ENCODE data around the gene SLC19A1.

The SLC19A1 gene

DNA sequence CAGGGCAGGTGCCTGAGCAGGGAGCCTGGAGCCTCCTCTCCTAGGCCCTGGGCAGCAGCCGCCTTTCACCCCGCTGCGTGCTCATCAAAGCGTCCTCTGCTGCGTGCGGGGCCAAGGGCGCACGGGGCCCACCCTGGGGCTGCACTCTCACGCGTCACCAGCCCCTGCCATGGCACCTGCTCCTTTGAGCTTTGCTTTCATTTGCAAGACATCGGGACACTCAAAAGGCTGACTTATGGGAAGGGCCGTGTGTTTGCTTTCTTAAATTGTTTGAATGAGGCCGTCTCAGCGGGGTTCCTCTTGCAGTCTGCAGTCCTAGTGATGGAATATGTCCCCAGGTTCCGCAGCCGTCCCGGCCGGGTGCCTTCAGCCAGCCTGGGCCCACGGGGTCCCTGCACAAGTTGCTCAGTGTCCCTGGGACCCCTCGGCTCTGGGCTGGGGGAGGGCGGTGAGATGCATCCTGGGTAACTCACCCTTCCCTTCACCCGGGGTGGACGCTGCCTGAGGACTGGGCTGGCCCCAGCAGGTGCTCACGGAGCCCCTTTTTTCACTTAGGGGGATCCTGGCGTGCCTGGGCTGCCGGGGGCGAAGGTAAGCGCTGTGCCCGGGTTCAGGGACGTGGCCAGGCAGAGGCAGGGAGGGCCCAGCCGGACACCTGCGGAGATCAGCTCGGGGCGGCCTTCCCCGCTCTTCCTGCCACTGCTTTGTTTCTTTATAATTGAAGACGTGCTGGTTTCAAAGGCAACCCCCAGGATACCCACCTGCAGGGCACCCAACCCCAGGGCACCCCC, 53.1 kb downstream of the SLC19A1 start:
- no peak overlapping the region for H3K4me3 ChIP-seq (ENCODE audit: low read length)
- no peak for DNase-seq (ENCODE audit: low read depth, low spot score)

DNA sequence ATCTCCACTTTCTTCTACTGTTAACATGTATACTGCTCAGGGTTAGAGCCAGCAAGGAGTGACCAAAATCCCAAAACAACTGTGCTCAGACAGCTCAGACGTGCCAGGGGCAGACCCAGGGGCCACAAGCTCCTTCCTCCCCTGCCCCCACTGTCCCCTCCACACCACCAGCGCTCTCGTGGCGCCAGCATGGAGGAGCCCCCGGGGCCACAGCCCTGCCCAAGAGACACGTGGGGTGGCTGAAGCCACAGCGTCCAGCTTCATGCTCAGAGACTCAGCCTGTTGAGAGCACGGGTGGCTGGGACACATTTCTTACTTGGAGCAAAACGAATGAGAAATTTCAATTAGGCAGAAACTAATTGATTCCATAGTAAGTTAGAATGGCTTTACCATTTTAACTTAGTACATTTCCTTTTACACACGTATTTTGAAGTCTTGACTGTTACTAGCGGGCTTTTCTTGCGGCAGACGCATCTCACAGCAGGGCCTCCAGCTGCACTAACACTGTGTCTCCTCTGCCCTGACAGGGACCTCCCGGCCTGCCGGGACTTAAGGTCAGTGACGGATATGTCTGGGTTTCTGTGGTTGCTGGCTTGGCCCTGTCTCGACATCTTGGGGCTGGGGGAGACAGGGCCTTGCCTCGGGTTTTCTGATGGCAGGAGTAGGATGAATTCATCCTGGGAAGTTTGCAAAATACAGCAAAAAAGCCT, 54.2 kb downstream of the SLC19A1 start:
- no peak overlapping the region for H3K4me3 ChIP-seq (ENCODE audit: low read length)
- DNase-seq (ENCODE audit: low read depth, low spot score): no peak

DNA sequence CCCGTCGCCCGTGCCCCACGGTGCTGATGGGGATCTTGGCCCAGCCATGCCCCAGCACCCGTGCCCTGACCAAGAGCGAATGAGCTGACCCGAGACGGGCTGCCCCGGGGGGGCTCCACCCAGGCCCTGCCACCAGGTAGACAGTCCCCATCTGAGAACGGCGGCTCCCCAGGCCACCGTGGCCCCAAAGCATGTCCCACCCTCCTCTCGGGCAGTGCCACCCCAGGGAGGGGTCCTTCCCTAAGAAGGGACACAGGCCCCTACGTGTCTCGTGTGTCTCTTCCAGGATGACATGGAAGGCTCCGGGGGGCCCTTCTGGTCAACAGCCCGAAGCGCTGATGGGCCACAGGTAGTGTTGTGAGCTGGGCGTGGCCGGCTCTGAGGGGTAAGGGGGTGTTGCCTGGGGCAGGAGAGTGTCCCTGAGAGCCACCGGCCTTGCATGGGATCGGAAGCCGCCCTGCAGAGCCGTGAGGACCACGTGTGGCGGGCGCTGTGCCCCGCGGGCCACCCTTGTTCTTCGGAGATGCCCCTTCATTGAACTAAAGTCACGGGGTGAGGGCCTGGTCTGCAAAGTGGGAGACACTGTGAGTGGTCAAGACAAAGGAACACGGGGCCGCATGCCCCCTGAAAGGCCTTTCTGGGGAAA, 55.0 kb downstream of the SLC19A1 start:
- no peak overlapping the region for H3K4me3 ChIP-seq (ENCODE audit: low read length)
- DNase-seq (ENCODE audit: low read depth, low spot score): no peak

DNA sequence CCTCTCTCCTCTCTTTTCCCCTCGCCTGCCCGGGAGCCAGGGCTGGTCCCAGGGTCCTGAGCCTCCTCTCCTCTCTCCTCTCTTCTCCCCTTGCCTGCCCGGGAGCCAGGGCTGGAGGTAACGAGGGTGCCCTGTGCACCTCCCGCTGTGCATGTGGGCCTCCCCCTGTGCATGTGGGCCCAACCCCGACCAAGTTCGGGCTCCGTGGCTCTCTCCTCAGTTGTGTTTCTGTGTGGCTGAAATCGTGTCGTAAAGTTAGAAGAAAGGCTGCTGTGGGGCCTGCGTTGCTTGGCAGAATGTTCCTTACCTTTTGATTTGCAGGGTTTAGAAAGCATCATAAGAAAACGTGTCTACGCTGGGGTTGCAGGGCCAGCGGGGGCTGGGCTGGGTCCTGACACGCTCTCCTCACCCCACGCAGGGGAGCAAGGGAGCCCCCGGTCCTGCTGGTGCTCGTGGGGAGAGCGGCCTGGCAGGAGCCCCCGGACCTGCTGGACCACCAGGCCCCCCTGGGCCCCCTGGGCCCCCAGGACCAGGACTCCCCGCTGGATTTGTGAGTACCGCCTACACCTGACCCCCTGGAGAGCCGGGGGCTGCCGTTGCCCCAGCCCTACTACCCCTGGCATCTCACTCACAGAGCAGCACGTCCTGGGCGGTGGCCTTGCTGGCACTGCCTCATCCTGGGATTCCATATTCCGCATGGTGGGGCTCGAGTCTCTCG, 55.6 kb downstream of the SLC19A1 start:
- H3K4me3 ChIP-seq (ENCODE audit: low read length): no peak overlapping the region
- no peak for DNase-seq (ENCODE audit: low read depth, low spot score)

DNA sequence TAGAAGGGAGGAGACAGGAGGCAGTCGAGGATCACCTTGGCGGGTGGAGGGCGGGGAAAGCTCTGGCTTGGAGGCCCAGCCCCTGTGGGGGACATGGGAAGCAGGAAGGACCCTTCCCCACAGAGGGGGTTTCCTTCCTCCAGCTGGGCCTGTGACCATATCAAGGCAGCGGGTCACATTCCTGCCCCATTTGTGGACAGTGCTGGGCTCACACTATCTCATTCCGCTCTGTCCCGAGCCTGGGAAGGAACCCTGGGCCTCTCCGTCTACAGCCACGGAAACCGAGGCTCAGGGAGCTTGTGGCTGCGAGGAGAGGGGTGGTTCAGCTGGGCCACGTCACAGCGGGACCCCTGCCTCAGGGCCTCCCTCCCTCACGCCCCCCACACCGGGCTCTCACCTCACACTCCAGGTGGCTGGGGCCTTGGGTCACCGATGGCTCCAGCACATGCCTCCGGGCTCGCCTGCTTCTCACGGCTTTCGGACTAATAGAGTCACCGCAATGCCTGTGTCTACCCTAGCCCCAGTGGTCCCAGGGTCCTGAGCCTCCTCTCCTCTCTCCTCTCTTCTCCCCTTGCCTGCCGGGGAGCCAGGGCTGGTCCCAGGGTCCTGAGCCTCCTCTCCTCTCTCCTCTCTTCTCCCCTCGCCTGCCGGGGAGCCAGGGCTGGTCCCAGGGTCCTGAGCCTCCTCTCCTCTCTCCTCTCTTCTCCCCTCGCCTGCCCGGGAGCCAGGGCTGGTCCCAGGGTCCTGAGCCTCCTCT, 56.4 kb downstream of the SLC19A1 start:
- H3K4me3 ChIP-seq (ENCODE audit: low read length): no peak overlapping the region
- no peak for DNase-seq (ENCODE audit: low read depth, low spot score)

DNA sequence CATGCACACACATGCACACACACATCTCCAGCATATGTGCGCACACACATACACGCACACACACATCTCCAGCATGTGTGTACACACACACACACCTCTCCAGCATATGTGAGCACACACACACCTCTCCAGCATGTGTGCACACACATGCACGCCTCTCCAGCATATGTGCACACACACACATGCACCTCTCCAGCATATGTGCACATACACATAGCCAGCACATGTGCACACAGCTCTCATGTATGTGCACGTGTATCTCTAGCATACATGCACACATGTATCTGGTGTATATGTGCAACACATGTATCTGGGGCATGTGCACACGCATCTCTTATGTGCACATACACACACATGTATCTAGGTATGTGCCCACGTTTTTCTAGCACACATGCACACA, 57.9 kb downstream of the SLC19A1 start:
- DNase-seq (ENCODE audit: low read depth, low spot score): no peak
- H3K4me3 ChIP-seq (ENCODE audit: low read length): no peak overlapping the region

DNA sequence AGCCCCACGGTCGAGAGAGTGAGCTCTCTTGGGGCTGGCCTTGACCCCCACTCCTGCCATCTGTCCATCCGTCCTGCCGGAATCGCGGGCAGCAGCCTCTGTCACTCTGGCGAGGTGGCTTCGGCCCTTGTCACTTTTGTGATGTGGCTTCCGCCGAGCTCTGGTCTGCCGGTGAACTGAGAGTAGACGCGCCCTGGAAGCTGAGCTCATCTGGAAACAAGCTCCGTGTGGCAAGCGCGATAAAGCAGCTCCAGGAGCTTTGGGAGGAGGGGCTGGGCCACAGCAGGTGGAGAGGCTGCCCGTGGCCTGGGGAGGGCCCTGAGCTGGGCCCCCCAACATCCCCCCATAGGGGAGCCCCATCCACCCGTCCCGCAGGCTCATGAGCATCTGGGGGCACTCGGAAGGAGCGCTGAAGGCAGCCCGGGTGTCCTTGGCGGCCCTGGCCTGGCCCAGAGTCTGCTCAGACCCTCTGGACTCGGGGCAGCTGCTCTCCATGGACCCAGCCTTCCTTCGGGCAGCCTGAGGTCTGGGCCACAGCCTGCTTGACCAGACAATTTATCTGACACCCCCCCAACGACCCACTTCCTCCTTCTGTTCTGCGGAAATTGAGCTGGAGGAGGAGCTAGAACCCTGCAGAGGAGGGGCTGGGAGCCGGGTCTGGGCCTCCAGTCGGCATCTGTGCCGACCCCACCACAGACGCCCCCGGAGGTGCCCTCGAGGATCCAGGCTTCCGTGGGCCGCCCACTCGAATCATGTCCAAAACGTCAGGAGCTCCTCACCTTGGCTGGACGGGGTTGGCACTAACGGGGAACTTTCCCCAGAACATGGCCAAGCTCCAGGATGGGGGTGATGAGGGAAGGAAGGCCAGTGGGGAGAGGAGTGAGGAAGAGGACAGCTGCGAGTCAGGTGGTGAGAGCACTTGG, 59.1 kb downstream of the SLC19A1 start:
- DNase-seq (ENCODE audit: low read depth, low spot score): no peak

DNA sequence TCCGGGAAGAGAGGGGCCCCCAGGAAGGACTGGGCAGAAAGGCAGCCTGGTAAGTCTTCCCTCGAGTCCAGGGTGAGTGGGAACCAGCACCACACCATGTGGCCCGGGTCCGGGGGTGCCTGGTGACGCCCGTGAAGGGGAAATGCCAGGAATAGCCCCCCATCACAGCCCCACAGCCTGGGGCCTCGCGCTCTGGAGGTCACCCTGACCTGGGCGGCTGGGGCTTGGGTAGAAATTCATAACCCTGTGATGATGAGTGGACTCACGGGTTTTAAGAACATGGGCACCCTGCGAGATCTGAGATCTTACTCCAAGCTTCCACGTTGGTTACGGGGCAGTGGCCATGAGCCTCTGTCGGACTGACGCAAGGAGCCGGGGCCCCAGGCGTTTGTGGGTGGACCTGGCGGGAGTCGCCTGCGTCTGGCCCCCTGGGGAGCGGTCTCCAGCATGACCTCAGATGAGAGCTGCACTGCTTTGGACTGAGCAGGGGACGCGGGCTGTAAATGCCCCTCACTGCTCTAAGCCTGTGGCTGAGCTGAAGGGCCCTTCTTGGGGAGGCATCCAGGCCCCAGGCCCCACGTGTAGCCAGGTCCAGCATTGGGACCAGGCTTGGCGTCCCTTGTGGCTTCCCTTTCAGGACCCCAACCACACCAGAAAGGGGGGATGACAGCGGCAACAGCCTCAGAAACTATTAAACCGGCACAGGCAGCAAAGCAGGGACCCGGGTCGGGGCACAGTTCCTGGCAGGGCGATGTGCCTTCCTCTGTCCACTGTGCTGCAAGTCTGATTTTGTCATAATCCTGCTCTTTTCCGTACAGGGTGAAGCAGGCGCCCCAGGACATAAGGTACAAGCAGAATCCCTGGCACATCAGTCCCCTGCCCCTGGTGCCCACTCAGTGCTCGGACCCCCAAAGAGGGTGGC, 60.0 kb downstream of the SLC19A1 start:
- H3K4me3 ChIP-seq (ENCODE audit: low read length): no peak overlapping the region
- no peak for DNase-seq (ENCODE audit: low read depth, low spot score)

More for the DNA sequence above, 59.1 kb downstream of the SLC19A1 start:
- no peak overlapping the region for H3K4me3 ChIP-seq (ENCODE audit: low read length)

DNA sequence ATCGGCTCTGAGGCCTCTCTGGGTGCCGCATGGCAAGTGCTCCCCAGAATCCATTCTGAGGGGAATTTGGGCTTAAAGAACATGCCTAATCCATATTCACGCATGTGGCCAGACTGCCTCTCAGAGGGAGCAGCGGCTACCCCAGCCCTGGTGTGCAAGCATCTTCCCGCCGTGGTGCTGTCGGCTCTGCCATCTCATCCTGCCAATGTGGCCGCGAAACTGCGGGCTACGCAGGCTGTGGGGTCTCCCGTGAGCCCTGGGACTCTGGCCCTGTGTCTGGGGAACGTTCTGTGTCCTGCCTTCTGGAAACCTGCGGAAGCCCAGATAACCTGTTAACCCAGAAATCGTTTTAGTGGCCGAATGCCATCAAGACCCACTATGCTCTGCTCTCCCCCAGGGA, 60.7 kb downstream of the SLC19A1 start:
- H3K4me3 ChIP-seq (ENCODE audit: low read length): no peak overlapping the region
- DNase-seq (ENCODE audit: low read depth, low spot score): no peak

DNA sequence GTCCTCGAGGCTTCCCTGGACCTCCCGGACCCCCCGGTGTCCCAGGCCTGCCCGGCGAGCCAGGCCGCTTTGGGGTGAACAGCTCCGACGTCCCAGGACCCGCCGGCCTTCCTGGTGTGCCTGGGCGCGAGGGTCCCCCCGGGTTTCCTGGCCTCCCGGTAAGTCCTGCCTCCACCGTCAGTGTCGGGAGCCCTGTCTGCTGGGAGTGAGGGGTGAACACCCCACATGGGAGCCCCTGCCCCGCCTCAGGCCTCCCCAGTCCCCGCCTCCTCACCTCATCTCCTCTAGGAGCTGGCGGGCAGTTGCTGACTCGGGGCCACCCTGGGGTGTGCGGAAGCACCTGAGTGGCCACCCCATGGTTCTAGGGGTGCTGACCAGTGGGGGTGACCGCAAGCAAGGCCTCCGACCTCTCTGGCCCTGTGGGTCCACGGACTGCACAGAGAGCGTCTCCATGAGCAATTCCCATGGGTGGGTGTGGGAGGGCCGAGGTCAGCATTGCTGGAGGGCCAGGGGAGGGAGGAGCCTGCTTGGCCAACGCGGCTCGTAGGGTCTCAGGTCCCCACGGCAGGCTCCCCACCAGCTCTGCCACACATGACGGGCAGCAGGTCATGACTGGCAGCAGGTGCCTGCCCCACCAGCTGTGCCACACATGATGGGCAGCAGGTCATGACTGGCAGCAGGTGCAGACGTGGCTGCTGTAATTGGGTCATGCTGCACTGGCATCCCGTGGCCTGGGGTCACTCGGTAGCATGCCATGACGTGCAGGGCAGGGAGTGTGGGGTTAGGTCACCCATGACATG, 61.3 kb downstream of the SLC19A1 start:
- DNase-seq (ENCODE audit: low read depth, low spot score): no peak

DNA sequence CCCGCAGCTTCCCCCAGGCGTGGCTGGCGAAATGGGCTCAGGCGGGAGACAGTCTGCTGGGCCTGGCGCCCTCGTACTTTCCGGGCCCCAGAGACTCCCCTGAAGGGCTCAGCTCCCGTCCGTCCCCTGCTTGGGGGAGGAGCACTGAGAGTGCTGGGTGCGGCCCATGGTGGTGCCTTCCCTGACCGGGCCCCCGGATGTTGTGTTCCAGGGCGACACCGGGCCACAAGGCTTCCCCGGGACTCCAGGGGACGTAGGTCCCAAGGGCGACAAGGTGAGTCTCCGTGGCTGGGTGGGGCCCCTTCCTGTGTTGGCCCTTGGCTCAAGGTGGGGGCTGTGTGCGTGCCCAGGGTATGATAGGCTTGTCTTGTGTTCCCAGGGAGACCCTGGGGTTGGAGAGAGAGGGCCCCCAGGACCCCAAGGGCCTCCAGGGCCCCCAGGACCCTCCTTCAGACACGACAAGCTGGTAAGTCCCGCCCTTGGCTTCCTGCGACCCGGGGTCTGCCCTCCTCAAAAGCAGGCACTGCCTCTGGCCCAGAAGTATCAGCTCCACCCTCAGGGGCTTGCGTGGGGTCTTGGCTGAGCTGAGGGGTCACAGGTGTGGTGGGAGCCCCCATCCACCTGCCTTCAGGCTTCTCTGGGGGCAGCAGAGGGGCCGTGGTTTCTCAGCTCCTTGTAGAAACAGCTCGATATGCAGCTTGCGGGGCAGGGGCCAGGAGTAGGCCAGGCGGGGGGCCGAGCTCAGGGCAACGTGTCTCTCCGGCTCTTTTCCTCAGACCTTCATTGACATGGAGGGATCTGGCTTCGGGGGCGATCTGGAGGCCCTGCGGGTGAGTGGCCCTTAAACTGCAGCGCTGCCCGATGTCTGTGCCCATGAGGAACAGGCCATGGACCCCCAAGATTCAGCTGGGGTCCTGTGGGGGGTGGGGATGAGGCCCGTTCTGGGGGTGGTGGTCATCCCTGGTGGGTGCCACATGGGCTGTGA, 62.3 kb downstream of the SLC19A1 start:
- no peak for DNase-seq (ENCODE audit: low read depth, low spot score)
- no peak overlapping the region for H3K4me3 ChIP-seq (ENCODE audit: low read length)

More for the DNA sequence above, 61.3 kb downstream of the SLC19A1 start:
- no peak overlapping the region for H3K4me3 ChIP-seq (ENCODE audit: low read length)

DNA sequence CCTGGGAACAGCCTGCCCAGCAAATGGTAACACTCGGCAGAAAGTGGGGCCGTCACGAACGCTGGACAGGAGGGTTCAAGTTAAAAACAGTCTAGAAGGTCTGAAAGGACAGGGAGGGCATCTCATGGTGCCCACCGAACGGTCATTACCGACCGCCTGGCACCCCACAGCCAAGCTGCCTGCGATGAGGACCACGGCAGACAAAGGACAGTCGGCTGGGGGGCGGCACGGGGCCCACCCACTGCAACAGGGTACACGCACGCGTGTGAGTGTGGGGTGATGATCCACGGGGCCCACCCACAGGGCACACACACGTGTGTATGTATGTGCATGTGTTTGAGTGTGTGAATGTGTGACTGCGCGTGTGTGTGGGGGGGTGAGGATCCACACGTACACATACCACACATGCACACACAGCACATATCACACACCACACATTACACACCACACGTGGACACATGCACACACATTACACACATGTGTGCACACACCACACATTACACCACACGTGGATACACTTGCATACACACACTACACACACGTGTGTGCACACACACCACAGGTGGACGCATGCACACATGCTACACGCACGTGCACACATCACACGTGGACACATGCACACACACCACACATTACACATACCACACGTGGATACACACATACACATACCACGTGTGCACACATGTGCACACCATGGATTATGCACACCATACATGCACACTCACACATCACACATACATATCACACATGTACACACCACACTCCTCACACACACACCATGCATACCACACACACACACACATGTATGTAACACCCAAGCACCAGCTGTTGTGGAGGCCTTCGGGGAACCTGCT, 63.2 kb downstream of the SLC19A1 start:
- peak overlapping the region; percentile 59 for H3K4me3 ChIP-seq (ENCODE audit: low read length)
- no peak for DNase-seq (ENCODE audit: low read depth, low spot score)

DNA sequence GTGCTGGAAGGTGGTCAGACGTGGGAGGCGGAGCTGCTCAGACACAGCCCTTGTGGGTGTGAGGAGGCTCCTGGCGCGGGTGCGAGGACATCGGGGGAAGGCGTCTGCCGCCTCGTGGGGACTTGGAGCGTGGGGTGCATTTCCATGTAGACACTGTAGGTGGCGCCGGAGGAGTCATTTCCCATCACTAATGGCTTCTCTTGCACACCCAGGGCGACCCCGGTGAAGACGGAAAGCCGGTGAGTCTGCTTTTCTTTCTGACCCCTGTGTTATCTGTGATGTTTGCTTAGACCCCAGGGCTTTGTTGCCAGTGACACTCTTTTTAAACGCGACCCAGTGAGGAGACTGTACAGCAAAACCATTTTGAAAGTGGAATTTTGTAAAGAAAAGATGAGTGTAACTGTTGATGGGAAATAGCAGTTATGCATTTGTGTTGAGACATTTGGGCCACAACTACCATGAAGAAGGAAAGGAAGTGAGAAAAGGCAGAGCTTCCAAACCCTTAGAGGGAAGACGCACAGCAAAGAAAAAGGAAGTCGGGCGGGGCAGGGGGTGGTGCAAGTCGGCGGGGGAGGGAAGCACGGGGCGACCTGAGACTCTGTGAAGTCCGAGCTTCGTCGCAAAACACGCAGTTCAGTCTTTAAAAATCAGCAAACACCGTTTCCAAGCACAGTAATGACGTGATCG, 64.0 kb downstream of the SLC19A1 start:
- peak overlapping the region; percentile 59 for H3K4me3 ChIP-seq (ENCODE audit: low read length)
- DNase-seq (ENCODE audit: low read depth, low spot score): peak; percentile 75

All from Jurkat, Clone E6-1 (cell line).